ENCODE measurements around the gene MANF.

DNA sequence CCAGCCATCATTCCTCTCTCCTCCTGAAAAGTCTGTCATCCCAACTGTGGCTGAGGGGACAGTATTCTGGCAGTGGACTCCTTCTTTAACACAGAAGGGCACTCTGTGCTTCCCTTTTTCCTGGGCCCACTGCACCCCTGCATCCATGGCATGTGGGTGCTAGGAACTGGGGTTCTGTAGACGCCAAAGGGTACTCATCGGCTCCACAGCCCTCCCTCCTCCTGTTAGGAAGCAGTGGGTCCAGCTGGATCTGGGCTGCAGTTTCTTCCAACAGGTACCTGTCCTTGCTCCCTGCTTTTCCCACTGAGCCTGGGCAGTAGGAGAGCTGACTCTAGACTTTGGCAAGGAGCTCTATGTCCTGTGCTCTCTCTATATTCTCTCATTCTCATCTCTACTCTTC lies 6.4 kb upstream of the MANF start:
- no peak for TF ChIP-seq POLR2A (IDR thresholded peaks at IDR 0.05)
- TF ChIP-seq, protein P1, sequence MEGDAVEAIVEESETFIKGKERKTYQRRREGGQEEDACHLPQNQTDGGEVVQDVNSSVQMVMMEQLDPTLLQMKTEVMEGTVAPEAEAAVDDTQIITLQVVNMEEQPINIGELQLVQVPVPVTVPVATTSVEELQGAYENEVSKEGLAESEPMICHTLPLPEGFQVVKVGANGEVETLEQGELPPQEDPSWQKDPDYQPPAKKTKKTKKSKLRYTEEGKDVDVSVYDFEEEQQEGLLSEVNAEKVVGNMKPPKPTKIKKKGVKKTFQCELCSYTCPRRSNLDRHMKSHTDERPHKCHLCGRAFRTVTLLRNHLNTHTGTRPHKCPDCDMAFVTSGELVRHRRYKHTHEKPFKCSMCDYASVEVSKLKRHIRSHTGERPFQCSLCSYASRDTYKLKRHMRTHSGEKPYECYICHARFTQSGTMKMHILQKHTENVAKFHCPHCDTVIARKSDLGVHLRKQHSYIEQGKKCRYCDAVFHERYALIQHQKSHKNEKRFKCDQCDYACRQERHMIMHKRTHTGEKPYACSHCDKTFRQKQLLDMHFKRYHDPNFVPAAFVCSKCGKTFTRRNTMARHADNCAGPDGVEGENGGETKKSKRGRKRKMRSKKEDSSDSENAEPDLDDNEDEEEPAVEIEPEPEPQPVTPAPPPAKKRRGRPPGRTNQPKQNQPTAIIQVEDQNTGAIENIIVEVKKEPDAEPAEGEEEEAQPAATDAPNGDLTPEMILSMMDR (IDR thresholded peaks at IDR 0.05 in 8 of 11, conservative IDR thresholded peaks at IDR 0.05 in 3 of 11): no peak
